Activated CD8-positive, alpha-beta memory T cell treated with anti-CD3 and anti-CD28 coated beads, Interleukin-2, amount 10 ng/mL, durations not matched to agents 7 days and 5 days (primary cell): ENCODE results near the gene LAGE3. TPM values are rescaled to one million over a fixed set of nuclear protein-coding genes. Genes with fewer than 3 reads are reported as not detected.

Experiments
- ATAC-seq: fragments of 150-1000 bp; cut with Tn5 transposase; one replicate; pipeline ENCODE4 v1.10.0; 2021; ENCODE audit warnings: moderate library complexity
- CTCF ChIA-PET: fragments of 350-600 bp; sonication (Branson Sonifier 250); formaldehyde crosslinking; loops from one replicate; lab custom pipeline; 2021; ENCODE audit warnings: antibody characterized with exemption; lab: Charles Lee
- DNase-seq: peaks from one replicate; pipeline ENCODE4 v3.0.0-alpha.2; 2020
- H3K27ac Mint-ChIP-seq: one replicate; pipeline ENCODE4 v1.8.0; 2021; ENCODE audit warnings: mild to moderate bottlenecking, mixed read lengths
- H3K27me3 Mint-ChIP-seq: one replicate; pipeline ENCODE4 v1.8.0; 2021; ENCODE audit warnings: mixed read lengths
- H3K36me3 Mint-ChIP-seq: one replicate; pipeline ENCODE4 v1.8.0; 2021; ENCODE audit warnings: mild to moderate bottlenecking, mixed read lengths
- H3K4me1 Mint-ChIP-seq: one replicate; pipeline ENCODE4 v1.8.0; 2021; ENCODE audit warnings: mixed read lengths
- H3K4me3 Mint-ChIP-seq: one replicate; pipeline ENCODE4 v1.8.0; 2021; ENCODE audit warnings: mild to moderate bottlenecking, moderate library complexity, mixed read lengths
- H3K9me3 Mint-ChIP-seq: one replicate; pipeline ENCODE4 v1.8.0; 2022; ENCODE audit warnings: low read depth, mixed read lengths
- total RNA-seq, 2 experiments: library from RNA; stranded (reverse); gene quantifications; one replicate each; pipeline ENCODE4 v1.2.3, GENCODE V29; 2021

The LAGE3 gene
- total RNA-seq, 2 experiments from 2014 or later, result 38.8 to 39.0 TPM

GRCh38 chrX:154490021-154490413 lies 10.9 kb upstream of the LAGE3 start:
- ATAC-seq (peak; percentile 28), DNase-seq (peak; percentile 66)
- CTCF ChIA-PET, result interaction anchor here (1.3 to 1.9 kb wide), 7 partner anchors 20 to 117 kb away, joined by 3 to 6 read pairs (median 3); no protein-coding TSS in a partner anchor
- Mint-ChIP-seq H3K4me1 (peaks cover 30% of the 10 kb centered on the region), H3K9me3 (no peaks in the 10 kb centered on the region), H3K36me3 (no peaks in the 10 kb centered on the region), H3K27ac (peak overlapping the region; percentile 91), H3K4me3 (peak overlapping the region; percentile 84), H3K27me3 (no peaks in the 10 kb centered on the region)

GRCh38 chrX:154489182-154489581 lies 10.1 kb upstream of the LAGE3 start:
- H3K27ac Mint-ChIP-seq, result peak overlapping the region; percentile 91
- H3K4me3 Mint-ChIP-seq, result peak overlapping the region; percentile 84
- no peaks in the 10 kb centered on the region for H3K27me3 Mint-ChIP-seq
- CTCF ChIA-PET, result interaction anchor here (1.3 to 1.5 kb wide), 4 partner anchors 21 to 44 kb away, joined by 3 to 4 read pairs (median 3); no protein-coding TSS in a partner anchor
- ATAC-seq (no peak), DNase-seq (no peak)
- H3K9me3 Mint-ChIP-seq, result no peaks in the 10 kb centered on the region
- peaks cover 36% of the 10 kb centered on the region for H3K4me1 Mint-ChIP-seq
- no peaks in the 10 kb centered on the region for H3K36me3 Mint-ChIP-seq

- DNase-seq, result no peak
- Mint-ChIP-seq H3K4me1 (peaks cover 37% of the 10 kb centered on the region), H3K4me3 (no peak overlapping the region), H3K9me3 (no peaks in the 10 kb centered on the region), H3K27me3 (no peaks in the 10 kb centered on the region), H3K36me3 (peaks cover under 1% of the 10 kb centered on the region), H3K27ac (no peak overlapping the region)
- CTCF ChIA-PET, result interaction anchor here (0.6 to 1.3 kb wide), 2 partner anchors 45 to 509 kb away, joined by 3 to 4 read pairs; no protein-coding TSS in a partner anchor
- no peak for ATAC-seq
Observed at GRCh38 chrX:154488336-154489075, 9.4 kb upstream of the LAGE3 start.

GRCh38 chrX:154487518-154488290 lies 8.6 kb upstream of the LAGE3 start:
- Mint-ChIP-seq H3K36me3 (peaks cover 2% of the 10 kb centered on the region), H3K27ac (no peak overlapping the region), H3K27me3 (no peaks in the 10 kb centered on the region), H3K4me3 (peak overlapping the region; percentile 63), H3K4me1 (peaks cover 38% of the 10 kb centered on the region), H3K9me3 (no peaks in the 10 kb centered on the region)
- DNase-seq (no peak), ATAC-seq (no peak)
- CTCF ChIA-PET, result interaction anchor here (0.6 to 1.6 kb wide), 2 partner anchors 59 to 508 kb away, joined by 3 read pairs; no protein-coding TSS in a partner anchor

GRCh38 chrX:154486396-154487207 lies 7.5 kb upstream of the LAGE3 start, which contains the start of gene UBL4A:
Gene UBL4A (minus strand): TSS chrX:154486615. CDS start chrX:154486584, 31 bp downstream.
- peaks cover 2% of the 10 kb centered on the region for H3K36me3 Mint-ChIP-seq
- peak within 1 kb of the TSS; percentile 63 for H3K4me3 Mint-ChIP-seq
- peak; percentile 27 for ATAC-seq
- H3K27me3 Mint-ChIP-seq, result no peaks in the 10 kb centered on the region
- DNase-seq, result peak; percentile 62
- CTCF ChIA-PET, result interaction anchor here (1.0 to 1.6 kb wide), 3 partner anchors 46 to 113 kb away, joined by 3 read pairs; no protein-coding TSS in a partner anchor
- peaks cover 41% of the 10 kb centered on the region for H3K4me1 Mint-ChIP-seq
- H3K9me3 Mint-ChIP-seq, result no peaks in the 10 kb centered on the region
- H3K27ac Mint-ChIP-seq, result peak within 1 kb of the TSS; percentile 76

GRCh38 chrX:154486052-154486395 lies 6.9 kb upstream of the LAGE3 start:
- no peaks in the 10 kb centered on the region for H3K9me3 Mint-ChIP-seq
- H3K36me3 Mint-ChIP-seq, result peaks cover 2% of the 10 kb centered on the region
- H3K27ac Mint-ChIP-seq, result no peak overlapping the region
- H3K4me1 Mint-ChIP-seq, result peaks cover 39% of the 10 kb centered on the region
- H3K4me3 Mint-ChIP-seq, result peak overlapping the region; percentile 63
- CTCF ChIA-PET, result interaction anchor here (1.0 to 1.6 kb wide), 4 partner anchors 42 to 113 kb away, joined by 3 read pairs; no protein-coding TSS in a partner anchor
- no peaks in the 10 kb centered on the region for H3K27me3 Mint-ChIP-seq
- DNase-seq (peak; percentile 56), ATAC-seq (peak; percentile 4)

- no peaks in the 10 kb centered on the region for H3K9me3 Mint-ChIP-seq
- H3K4me3 Mint-ChIP-seq, result peak overlapping the region; percentile 61
- ATAC-seq (no peak), DNase-seq (no peak)
- H3K36me3 Mint-ChIP-seq, result peaks cover 2% of the 10 kb centered on the region
- CTCF ChIA-PET, result interaction anchor here (1.0 to 1.6 kb wide), 3 partner anchors 42 to 56 kb away, joined by 3 read pairs; no protein-coding TSS in a partner anchor
- peaks cover 37% of the 10 kb centered on the region for H3K4me1 Mint-ChIP-seq
- no peaks in the 10 kb centered on the region for H3K27me3 Mint-ChIP-seq
- H3K27ac Mint-ChIP-seq, result peak overlapping the region; percentile 76
Observed at GRCh38 chrX:154485150-154486051, 6.3 kb upstream of the LAGE3 start.

- no peak overlapping the region for H3K4me3 Mint-ChIP-seq
- H3K27ac Mint-ChIP-seq, result no peak overlapping the region
- peaks cover 2% of the 10 kb centered on the region for H3K36me3 Mint-ChIP-seq
- H3K4me1 Mint-ChIP-seq, result peaks cover 36% of the 10 kb centered on the region
- no peaks in the 10 kb centered on the region for H3K9me3 Mint-ChIP-seq
- ATAC-seq (no peak), DNase-seq (no peak)
- CTCF ChIA-PET, result interaction anchor here (1.3 kb wide), 2 partner anchors 43 to 86 kb away, joined by 3 read pairs; partner anchors contain the start of gene RPL10
- H3K27me3 Mint-ChIP-seq, result no peaks in the 10 kb centered on the region
Observed at GRCh38 chrX:154484255-154485149, 5.4 kb upstream of the LAGE3 start.

GRCh38 chrX:154483325-154483724 lies 4.2 kb upstream of the LAGE3 start:
- no peak for ATAC-seq
- CTCF ChIA-PET, result interaction anchor here (1.3 kb wide), 1 partner anchor 85 kb away, joined by 3 read pairs; the partner anchor contains the start of gene RPL10
- Mint-ChIP-seq H3K4me1 (peaks cover 28% of the 10 kb centered on the region), H3K4me3 (no peak overlapping the region), H3K36me3 (peaks cover 2% of the 10 kb centered on the region), H3K9me3 (no peaks in the 10 kb centered on the region), H3K27ac (no peak overlapping the region), H3K27me3 (no peaks in the 10 kb centered on the region)
- DNase-seq, result no peak

GRCh38 chrX:154482786-154483185 lies 3.7 kb upstream of the LAGE3 start:
- no peaks in the 10 kb centered on the region for H3K27me3 Mint-ChIP-seq
- H3K9me3 Mint-ChIP-seq, result no peaks in the 10 kb centered on the region
- DNase-seq, result no peak
- CTCF ChIA-PET, result interaction anchor here (0.6 kb wide), 1 partner anchor 820 kb away, joined by 6 read pairs; no protein-coding TSS in a partner anchor
- H3K27ac Mint-ChIP-seq, result no peak overlapping the region
- no peak overlapping the region for H3K4me3 Mint-ChIP-seq
- peaks cover 2% of the 10 kb centered on the region for H3K36me3 Mint-ChIP-seq
- H3K4me1 Mint-ChIP-seq, result peaks cover 27% of the 10 kb centered on the region
- no peak for ATAC-seq
